Measurements from ENCODE around the gene MOK. TPM values are rescaled to one million over a fixed set of nuclear protein-coding genes. Genes with fewer than 3 reads are reported as not detected.
"Not testable (repeated sequence)": the region's sequence is repeated elsewhere in the genome, so short reads cannot be mapped to it uniquely, and the experiment has no call there.

MOK gene
- total RNA-seq, 1 experiment from 2014 or later = 2.0 TPM

GRCh38 chr14:102298303-102299070 is 6.5 kb downstream of the MOK start:
- H3K36me3 Mint-ChIP-seq; H3K27me3 Mint-ChIP-seq (ENCODE audit: low read depth); DNase-seq (ENCODE audit: low spot score); H3K9me3 Mint-ChIP-seq; H3K4me3 Mint-ChIP-seq; H3K4me1 Mint-ChIP-seq; ATAC-seq; CTCF ChIA-PET; POLR2A ChIA-PET: not testable (repeated sequence)
- H3K27ac Mint-ChIP-seq = peak overlapping the region; percentile 68; the same call in 1 of the 2 replicates
- TF ChIP-seq NFYB (CRISPR knock-in tag; conservative IDR thresholded peaks at IDR 0.05; ENCODE audit: low read depth) = 0 out of 2 replicates have a peak, but pooled peaks have one; percentile 29

GRCh38 chr14:102297436-102298170 is 7.4 kb downstream of the MOK start:
- Mint-ChIP-seq H3K4me3 (no peak overlapping the region), H3K36me3 (peaks cover 8% of the 10 kb centered on the region; the same call in 1 of the 2 replicates), H3K27ac (no peak overlapping the region), H3K4me1 (no peaks in the 10 kb centered on the region), H3K9me3 (peaks cover 8% of the 10 kb centered on the region), H3K27me3 (ENCODE audit: low read depth) (no peaks in the 10 kb centered on the region)
- ATAC-seq (no peak), DNase-seq (ENCODE audit: low spot score) (no peak)
- CTCF ChIA-PET = no interaction called here
- POLR2A ChIA-PET = no interaction called here
- TF ChIP-seq AR (CRISPR knock-in tag; IDR thresholded peaks at IDR 0.05) (no peak), ELF4 (CRISPR knock-in tag; IDR thresholded peaks at IDR 0.05; ENCODE audit: low read depth) (no peak), ATF1 (CRISPR knock-in tag; IDR thresholded peaks at IDR 0.05) (no peak), PREB (CRISPR knock-in tag; IDR thresholded peaks at IDR 0.05; ENCODE audit: borderline replicate concordance) (no peak), MXD4 (CRISPR knock-in tag; IDR thresholded peaks at IDR 0.05; ENCODE audit: borderline replicate concordance) (no peak), ZSCAN18 (CRISPR knock-in tag; IDR thresholded peaks at IDR 0.05) (no peak), TP53 (CRISPR knock-in tag; IDR thresholded peaks at IDR 0.05) (no peak), ZNF317 (CRISPR knock-in tag; IDR thresholded peaks at IDR 0.05; ENCODE audit: borderline replicate concordance, low read depth) (no peak), ZNF671 (CRISPR knock-in tag; IDR thresholded peaks at IDR 0.05) (no peak), KAT7 (CRISPR knock-in tag; IDR thresholded peaks at IDR 0.05; ENCODE audit: borderline replicate concordance) (no peak), AFF4 (CRISPR knock-in tag; IDR thresholded peaks at IDR 0.05; ENCODE audit: borderline replicate concordance) (no peak), ZBTB21 (CRISPR knock-in tag; IDR thresholded peaks at IDR 0.05; ENCODE audit: borderline replicate concordance) (no peak), ZBTB43 (CRISPR knock-in tag; IDR thresholded peaks at IDR 0.05) (no peak), ZNF138 (CRISPR knock-in tag; conservative IDR thresholded peaks at IDR 0.05) (no peak), RELA (CRISPR knock-in tag; IDR thresholded peaks at IDR 0.05; ENCODE audit: borderline replicate concordance) (no peak)

Data from WTC11 (cell line).